Osteocyte (in vitro differentiated cells): ENCODE measurements around the gene FAM170B. TPM values are rescaled to one million over a fixed set of nuclear protein-coding genes. Genes with fewer than 3 reads are reported as not detected.
A peak's percentile ranks its signal among the peaks of the same experiment; 100 is the strongest.

ENCODE experiments used
- DNase-seq: peaks from one replicate; pipeline ENCODE4 v3.0.0; 2021; ENCODE audit warnings: mixed read lengths; ENCODE audit not compliant: unreplicated experiment; ENCODE audit errors: extremely low spot score
- H3K27ac Mint-ChIP-seq: one replicate; pipeline ENCODE4 v1.8.0; 2021; ENCODE audit warnings: mild to moderate bottlenecking, mixed read lengths; ENCODE audit not compliant: unreplicated experiment
- H3K27me3 Mint-ChIP-seq: one replicate; pipeline ENCODE4 v1.8.0; 2021; ENCODE audit warnings: mixed read lengths; ENCODE audit not compliant: unreplicated experiment
- H3K36me3 Mint-ChIP-seq: one replicate; pipeline ENCODE4 v1.8.0; 2021; ENCODE audit warnings: mixed read lengths; ENCODE audit not compliant: unreplicated experiment
- H3K4me1 Mint-ChIP-seq: one replicate; pipeline ENCODE4 v1.8.0; 2021; ENCODE audit warnings: mixed read lengths; ENCODE audit not compliant: unreplicated experiment
- H3K4me3 Mint-ChIP-seq: one replicate; pipeline ENCODE4 v1.8.0; 2021; ENCODE audit warnings: mild to moderate bottlenecking, moderate library complexity, mixed read lengths; ENCODE audit not compliant: unreplicated experiment
- H3K9me3 Mint-ChIP-seq: one replicate; pipeline ENCODE4 v1.8.0; 2021; ENCODE audit warnings: mixed read lengths; ENCODE audit not compliant: unreplicated experiment
- CTCF ChIP-seq: fragments of 200-600 bp; sonication (generic); IDR thresholded peaks from 2 replicates; pipeline ENCODE4 v1.5.0; 2021; ENCODE audit warnings: antibody characterized with exemption, mild to moderate bottlenecking, moderate library complexity
- total RNA-seq: library from RNA; stranded (reverse); gene quantifications from 2 replicates; pipeline ENCODE4 v1.2.1, GENCODE V29; 2021

Gene FAM170B
- total RNA-seq, 1 donor from 2014 or later: not detected

DNA sequence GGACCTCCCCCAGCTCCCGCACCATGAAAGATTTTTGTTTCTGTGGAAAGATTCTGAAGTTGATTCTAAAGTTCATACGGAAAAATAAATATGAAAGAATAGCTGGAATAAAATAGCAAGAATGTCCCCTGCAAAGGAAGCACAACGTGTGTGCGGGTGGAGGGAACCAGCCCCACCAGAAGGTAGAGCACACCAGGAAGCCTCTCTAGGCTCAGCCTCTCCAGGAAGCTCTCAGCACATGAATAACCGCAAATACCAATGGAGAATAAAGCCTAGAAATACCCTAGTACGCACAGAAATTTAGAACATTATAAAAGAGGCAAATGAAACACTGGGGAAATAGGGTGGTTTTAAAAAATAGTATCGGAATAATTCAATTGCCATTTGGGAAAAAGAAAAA, 24.6 kb upstream of the FAM170B start:
- H3K4me1 Mint-ChIP-seq: no peaks in the 10 kb centered on the region
- H3K9me3 Mint-ChIP-seq: no peaks in the 10 kb centered on the region
- no peak for TF ChIP-seq CTCF
- no peak overlapping the region for H3K4me3 Mint-ChIP-seq
- H3K27me3 Mint-ChIP-seq: peaks cover 27% of the 10 kb centered on the region
- no peaks in the 10 kb centered on the region for H3K36me3 Mint-ChIP-seq
- peak; percentile 11 for DNase-seq
- no peak overlapping the region for H3K27ac Mint-ChIP-seq

DNA sequence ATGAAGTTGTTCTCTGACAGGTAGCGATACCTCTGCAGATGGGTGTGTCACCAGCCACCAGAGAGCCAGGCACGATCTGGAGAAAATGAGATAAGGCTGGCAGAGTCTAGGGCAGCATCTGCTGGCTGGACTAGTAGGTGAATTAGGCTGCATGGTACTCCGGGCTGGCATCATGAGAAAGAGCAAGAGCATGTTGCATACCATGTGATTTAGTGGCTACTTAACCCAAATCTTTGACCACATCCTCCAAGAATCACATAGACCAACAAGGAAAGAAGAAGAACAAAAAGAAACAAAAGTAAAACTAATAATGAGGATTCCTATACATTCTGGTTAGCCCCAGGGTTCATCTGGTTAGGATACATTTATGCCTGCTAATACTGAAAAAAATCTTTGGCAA, 23.4 kb upstream of the FAM170B start:
- Mint-ChIP-seq H3K4me3 (no peak overlapping the region), H3K27ac (no peak overlapping the region), H3K36me3 (no peaks in the 10 kb centered on the region), H3K4me1 (no peaks in the 10 kb centered on the region), H3K9me3 (no peaks in the 10 kb centered on the region), H3K27me3 (peaks cover 29% of the 10 kb centered on the region)
- no peak for TF ChIP-seq CTCF
- DNase-seq: no peak

- Mint-ChIP-seq H3K27me3 (peaks cover 24% of the 10 kb centered on the region), H3K27ac (no peak overlapping the region), H3K4me1 (no peaks in the 10 kb centered on the region), H3K4me3 (no peak overlapping the region), H3K36me3 (no peaks in the 10 kb centered on the region), H3K9me3 (no peaks in the 10 kb centered on the region)
- no peak for DNase-seq
- no peak for TF ChIP-seq CTCF
These were observed 20.8 kb upstream of the FAM170B start for GRCh38 chr10:49154641-49155040.

DNA sequence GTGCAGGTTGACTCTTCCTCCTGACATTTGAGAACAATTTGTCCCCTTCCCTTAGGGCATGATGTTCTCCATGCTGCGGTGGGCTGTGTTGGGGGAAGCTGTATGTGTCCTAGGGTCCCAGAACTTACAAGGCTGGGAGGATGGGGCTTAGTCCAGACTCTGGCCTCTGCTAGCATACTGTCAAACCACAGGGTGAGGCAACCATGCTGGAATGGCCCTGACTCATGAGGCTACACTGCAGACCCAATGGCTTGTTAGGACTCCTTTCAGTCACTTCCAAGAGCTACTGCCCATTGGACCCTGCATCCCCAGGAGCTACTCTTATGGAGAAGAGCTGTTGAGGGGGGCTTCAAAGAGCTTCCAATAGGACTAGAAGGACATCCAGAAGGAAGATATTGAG, 20.1 kb upstream of the FAM170B start:
- Mint-ChIP-seq H3K27ac (no peak overlapping the region), H3K27me3 (peaks cover 20% of the 10 kb centered on the region)

DNA sequence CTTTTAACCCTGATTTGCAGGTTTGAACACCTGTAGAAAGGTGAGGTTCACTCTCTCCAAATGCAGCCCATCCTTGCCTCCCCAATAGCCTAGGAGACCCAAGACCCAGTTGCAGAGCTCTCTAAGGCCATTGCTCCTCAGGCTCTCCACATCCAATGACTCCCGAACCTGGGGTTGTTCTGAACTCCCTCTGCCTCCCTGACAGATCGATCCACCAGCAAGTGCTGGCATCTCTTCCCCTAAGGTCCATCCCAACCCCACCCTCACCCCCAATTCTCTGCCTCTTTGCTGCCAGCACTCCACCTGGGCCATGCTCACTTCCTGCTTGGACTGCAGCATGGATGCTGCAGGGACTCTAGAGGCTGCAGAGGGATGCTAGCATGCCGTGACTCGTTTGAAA, 19.3 kb upstream of the FAM170B start:
- Mint-ChIP-seq H3K4me1 (no peaks in the 10 kb centered on the region), H3K36me3 (no peaks in the 10 kb centered on the region), H3K27ac (no peak overlapping the region), H3K9me3 (peaks cover 3% of the 10 kb centered on the region), H3K27me3 (peaks cover 16% of the 10 kb centered on the region), H3K4me3 (no peak overlapping the region)
- TF ChIP-seq CTCF: no peak
- no peak for DNase-seq

More for the DNA sequence above, 20.1 kb upstream of the FAM170B start:
- H3K4me3 Mint-ChIP-seq: no peak overlapping the region
- TF ChIP-seq CTCF: no peak
- DNase-seq: no peak
- H3K36me3 Mint-ChIP-seq: no peaks in the 10 kb centered on the region
- no peaks in the 10 kb centered on the region for H3K4me1 Mint-ChIP-seq
- H3K9me3 Mint-ChIP-seq: no peaks in the 10 kb centered on the region
